Measurements from ENCODE around the gene DGKZ. TPM values are rescaled to one million over a fixed set of nuclear protein-coding genes. Genes with fewer than 3 reads are reported as not detected.

DGKZ gene
- total RNA-seq, 1 donor from 2014 or later = 46.8 TPM

DNA sequence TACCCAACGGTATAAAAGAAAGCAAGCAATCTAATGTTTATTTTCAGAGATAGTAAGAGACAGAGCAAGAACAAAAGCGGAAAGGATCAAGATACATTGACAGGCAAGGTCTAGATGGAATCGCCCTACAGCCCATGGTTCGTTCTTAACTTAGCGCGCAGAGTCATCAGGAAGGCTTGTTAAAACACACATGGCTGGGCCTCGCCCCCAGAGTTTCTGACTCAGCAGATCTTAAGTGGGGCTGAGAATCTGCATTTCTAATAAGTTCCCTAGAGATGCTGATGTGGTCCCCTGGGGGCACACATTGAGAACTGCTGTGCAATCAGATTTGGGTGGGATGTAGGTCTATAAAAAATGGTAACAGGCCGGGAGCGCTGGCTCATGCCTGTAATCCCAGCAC, 80.1 kb downstream of the DGKZ start:
- peaks cover 19% of the 10 kb centered on the region for H3K36me3 Mint-ChIP-seq (ENCODE audit: low read depth)
- TF ChIP-seq, protein P1, sequence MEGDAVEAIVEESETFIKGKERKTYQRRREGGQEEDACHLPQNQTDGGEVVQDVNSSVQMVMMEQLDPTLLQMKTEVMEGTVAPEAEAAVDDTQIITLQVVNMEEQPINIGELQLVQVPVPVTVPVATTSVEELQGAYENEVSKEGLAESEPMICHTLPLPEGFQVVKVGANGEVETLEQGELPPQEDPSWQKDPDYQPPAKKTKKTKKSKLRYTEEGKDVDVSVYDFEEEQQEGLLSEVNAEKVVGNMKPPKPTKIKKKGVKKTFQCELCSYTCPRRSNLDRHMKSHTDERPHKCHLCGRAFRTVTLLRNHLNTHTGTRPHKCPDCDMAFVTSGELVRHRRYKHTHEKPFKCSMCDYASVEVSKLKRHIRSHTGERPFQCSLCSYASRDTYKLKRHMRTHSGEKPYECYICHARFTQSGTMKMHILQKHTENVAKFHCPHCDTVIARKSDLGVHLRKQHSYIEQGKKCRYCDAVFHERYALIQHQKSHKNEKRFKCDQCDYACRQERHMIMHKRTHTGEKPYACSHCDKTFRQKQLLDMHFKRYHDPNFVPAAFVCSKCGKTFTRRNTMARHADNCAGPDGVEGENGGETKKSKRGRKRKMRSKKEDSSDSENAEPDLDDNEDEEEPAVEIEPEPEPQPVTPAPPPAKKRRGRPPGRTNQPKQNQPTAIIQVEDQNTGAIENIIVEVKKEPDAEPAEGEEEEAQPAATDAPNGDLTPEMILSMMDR (IDR thresholded peaks at IDR 0.05) = no peak
- H3K9me3 Mint-ChIP-seq (ENCODE audit: low read depth) = no peaks in the 10 kb centered on the region
- no peak overlapping the region for H3K27ac Mint-ChIP-seq (ENCODE audit: unreplicated experiment)
- peaks cover 11% of the 10 kb centered on the region for H3K4me1 Mint-ChIP-seq (ENCODE audit: low read depth)
- no peak overlapping the region for H3K4me3 Mint-ChIP-seq (ENCODE audit: unreplicated experiment)
- DNase-seq (ENCODE audit: low spot score) = no peak
- H3K27me3 Mint-ChIP-seq (ENCODE audit: low read depth) = no peaks in the 10 kb centered on the region

DNA sequence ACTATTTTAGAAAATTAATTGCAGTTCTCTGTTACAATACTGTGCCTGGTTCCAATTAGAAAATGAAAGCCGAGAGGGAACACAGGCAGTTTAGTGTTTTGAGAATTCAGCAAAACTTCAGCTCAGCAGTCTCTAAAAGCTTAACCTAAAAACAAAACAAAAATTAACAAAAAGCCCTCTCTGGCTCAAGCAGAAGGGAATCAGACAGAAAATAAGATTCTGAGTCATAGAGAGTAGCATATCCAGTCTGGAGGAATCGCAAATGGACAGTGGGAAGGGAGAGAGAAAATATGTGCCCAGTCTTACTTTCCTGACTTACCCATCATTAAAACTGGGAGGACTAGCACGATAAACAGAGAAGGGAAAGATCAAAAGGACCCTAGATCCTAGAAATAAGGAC, 82.5 kb downstream of the DGKZ start:
- DNase-seq (ENCODE audit: low spot score) = no peak
- Mint-ChIP-seq H3K36me3 (ENCODE audit: low read depth) (peaks cover 20% of the 10 kb centered on the region), H3K4me1 (ENCODE audit: low read depth) (peaks cover 11% of the 10 kb centered on the region), H3K9me3 (ENCODE audit: low read depth) (no peaks in the 10 kb centered on the region), H3K27me3 (ENCODE audit: low read depth) (no peaks in the 10 kb centered on the region), H3K27ac (ENCODE audit: unreplicated experiment) (peak overlapping the region; percentile 55), H3K4me3 (ENCODE audit: unreplicated experiment) (no peak overlapping the region)
- TF ChIP-seq, protein P1 (IDR thresholded peaks at IDR 0.05) = no peak

Small RNA genes lying within 50 kb of the gene (microRNA-seq; reads per million reads assigned to microRNA genes)
- not detected for gene MIR4688 (ENCODE audit: borderline number of aligned reads)

Other genes with a start within 250 kb of the DGKZ start
- gene PHF21A, start 226.0 kb upstream of the DGKZ start, total RNA-seq = 35.9 to 40.7 TPM (median 36.2 TPM) in 3 replicates
- 83.1 to 192 TPM (median 190 TPM) in 3 replicates for gene CREB3L1, start 69.8 kb upstream of the DGKZ start, total RNA-seq
- 49.9 to 127 TPM (median 124 TPM) in 3 replicates for gene MDK, start 34.2 kb downstream of the DGKZ start, total RNA-seq
- 0.38 to 0.42 TPM in 2 of 3 replicates, not detected in the other for gene CHRM4, start 44.3 kb downstream of the DGKZ start, total RNA-seq
- gene AMBRA1, start 246.6 kb downstream of the DGKZ start, total RNA-seq = 21.5 to 25.1 TPM (median 24.9 TPM) in 3 replicates

Data from chondrocyte (in vitro differentiated cells).